HG03064 (cell line): ENCODE data around the gene RB1.
"Not testable (repeated sequence)": the region's sequence is repeated elsewhere in the genome, so short reads cannot be mapped to it uniquely, and the experiment has no call there.

Experiments
- ATAC-seq: cut with Tn5 transposase; IDR thresholded peaks from one replicate; pipeline ENCODE4 v1.9.1; 2021; ENCODE audit warnings: low read depth; ENCODE audit not compliant: unreplicated experiment

Gene RB1

DNA sequence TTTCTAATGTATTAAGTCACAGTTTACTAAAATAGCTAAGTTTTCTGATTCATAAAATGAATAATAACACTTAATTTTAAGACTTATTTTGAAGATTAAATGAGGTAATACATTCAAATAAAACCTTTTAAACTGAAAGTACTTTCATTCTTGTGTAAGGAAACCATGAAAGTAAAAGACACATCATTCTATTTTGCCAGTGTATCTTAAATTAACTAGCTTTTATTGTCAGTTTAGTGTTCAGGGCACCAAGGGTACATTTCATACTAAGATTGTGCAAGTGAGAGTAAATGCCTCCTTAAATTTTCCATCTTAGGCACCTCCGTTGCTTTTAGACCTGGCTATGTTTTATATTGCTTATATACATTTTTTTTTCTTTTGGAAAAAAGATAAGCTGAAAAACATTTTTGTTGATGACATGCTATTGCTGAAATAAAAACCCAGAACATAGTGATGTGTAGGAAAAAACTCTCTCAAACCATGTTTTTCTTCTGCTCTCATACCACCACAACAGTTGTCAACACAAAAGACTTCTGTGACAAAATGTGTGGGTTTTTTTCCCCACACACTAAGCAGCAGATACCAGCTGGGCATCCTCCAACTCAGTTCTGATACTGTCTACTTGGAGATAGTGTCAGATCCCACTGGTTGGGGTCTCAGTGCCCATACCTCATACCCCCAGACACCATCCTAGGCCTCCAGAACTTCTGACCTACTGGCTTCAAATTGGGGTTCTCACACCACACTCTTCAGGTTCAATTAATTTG is 140.1 kb downstream of the RB1 start:
- no peak for ATAC-seq

DNA sequence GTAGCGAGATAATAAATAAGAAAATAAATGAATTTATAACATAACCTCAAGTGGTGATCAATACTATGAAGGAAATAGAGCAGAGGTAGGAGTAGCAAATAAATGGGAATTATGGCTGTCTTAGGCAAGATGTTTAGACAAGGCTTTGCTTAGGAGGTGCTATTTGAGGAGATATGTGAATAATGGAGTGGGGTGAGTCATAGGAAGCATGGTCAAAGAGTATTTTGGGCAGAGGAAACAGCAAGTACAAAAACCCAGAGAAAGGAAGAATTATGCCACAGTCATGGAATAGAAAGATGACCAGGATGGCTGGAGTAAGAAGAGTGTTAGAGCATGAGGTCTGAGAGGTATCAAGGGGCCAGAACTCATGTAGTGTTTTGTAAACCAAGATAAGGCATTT is 142.9 kb downstream of the RB1 start:
- ATAC-seq, result no peak

DNA sequence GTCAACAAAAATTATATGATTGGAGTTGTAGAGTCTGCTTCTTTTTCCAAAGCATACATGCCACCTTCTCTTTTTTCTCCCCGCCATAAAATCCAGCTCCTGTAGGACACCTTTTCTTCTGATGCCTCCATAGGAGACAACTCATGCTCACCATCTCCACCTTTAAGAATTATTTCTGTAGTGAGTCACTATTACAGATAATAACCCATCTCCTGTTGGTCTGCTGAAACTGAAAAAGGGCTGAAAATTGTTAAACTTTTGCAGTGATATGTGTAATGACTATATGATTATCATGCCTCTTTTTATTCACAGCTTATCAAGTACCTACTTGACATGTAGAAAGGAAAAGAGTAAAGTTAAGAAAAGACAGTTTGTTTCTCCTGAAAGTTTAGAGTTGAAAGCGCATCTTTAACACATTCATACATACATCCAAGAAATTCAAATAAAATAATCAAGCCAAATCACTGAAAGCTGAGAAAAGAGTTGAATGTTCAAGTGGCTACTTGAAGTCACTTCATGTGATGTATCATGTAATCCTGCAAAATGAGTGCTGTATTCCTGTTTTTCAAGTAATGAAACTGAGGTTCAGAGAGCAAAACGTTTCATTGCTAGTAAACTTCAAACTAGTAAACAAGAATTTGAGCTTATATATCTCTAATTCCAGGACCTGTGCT is 144.9 kb downstream of the RB1 start:
- ATAC-seq, result no peak

DNA sequence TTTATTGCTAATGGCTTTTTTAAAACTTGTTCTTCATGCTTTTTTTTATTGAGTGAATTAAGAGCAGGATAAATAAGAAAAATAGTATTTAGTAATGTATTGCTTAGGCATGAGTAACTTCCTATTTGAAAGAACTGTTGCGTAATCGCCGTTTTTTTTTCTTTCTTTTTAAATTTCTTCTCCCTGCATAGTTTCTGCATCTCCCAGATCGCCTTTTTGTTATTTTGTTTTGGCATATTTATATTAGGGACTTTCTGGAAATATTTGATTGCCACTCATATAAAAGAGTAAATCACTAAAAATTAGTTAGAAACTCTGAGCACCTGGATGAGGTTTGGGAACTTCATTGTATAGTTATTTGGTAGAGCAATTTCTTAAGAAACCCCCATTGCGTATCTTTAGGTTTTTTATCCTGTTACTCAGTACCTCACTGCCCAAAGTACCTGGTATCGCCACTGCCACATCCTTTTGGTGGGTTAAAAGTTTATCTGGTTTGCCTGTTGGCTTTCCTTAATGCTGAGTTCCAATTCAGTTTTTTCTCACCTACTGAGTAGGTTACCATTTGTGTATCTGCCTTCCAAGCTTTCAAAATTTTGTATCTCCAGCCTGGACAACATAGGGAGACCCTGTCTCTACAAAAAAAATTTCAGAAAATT is 145.5 kb downstream of the RB1 start:
- no peak for ATAC-seq

DNA sequence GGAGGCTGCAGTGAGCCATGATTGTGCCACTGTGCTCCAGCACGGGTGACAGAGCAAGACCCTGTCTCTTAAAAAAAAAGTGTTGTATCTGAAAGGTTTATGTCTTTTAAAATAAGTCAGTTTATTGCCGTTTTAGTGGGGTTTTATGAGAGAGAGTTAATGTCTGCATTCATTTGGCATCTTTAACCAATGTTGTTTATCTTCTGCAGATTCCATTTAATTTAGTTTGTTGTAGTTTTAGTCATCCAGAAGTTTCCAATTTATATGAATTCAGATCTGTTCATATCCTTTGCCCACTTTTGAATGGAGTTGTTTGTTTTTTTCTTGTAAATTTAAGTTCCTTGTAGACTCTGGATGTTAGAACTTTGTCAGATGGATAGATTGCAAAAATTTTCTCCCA is 146.1 kb downstream of the RB1 start:
- ATAC-seq, result no peak

DNA sequence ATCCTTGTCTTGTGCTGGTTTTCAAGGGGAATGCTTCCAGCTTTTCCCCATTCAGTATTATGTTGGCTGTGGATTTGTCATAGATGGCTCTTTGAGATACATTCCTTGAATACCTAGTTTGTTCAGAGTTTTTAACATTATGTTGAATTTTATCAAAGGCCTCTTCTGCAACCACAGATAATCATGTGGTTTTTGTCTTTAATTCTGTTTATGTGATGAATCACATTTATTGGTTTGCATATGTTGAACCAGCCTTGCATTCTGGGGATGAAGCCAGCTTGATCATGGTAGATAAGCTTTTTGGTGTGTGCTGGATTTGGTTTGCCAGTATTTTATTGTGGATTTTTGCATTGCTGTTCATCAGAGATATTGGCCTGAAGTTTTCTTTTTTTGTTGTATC is 147.6 kb downstream of the RB1 start:
- not testable (repeated sequence) for ATAC-seq

DNA sequence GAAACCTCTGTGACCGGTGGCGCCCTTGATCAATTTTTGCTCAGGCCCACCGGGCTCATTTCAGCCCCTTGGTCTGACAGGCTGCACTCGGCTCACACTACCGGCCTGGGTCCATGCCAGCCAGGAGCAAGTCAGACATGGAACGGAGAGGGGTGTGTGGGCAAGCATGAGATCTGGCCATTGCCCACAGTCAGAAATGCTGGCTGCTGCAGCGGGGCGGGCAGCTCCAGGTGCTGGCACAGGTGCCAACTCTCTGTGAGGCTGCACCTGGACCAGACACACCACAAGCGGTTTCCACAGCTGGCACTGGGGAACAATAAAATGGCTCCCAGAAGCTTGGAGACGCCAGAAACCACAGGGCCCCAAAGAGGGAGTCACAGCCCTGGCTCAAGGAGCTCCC is 153.0 kb downstream of the RB1 start:
- ATAC-seq, result no peak

DNA sequence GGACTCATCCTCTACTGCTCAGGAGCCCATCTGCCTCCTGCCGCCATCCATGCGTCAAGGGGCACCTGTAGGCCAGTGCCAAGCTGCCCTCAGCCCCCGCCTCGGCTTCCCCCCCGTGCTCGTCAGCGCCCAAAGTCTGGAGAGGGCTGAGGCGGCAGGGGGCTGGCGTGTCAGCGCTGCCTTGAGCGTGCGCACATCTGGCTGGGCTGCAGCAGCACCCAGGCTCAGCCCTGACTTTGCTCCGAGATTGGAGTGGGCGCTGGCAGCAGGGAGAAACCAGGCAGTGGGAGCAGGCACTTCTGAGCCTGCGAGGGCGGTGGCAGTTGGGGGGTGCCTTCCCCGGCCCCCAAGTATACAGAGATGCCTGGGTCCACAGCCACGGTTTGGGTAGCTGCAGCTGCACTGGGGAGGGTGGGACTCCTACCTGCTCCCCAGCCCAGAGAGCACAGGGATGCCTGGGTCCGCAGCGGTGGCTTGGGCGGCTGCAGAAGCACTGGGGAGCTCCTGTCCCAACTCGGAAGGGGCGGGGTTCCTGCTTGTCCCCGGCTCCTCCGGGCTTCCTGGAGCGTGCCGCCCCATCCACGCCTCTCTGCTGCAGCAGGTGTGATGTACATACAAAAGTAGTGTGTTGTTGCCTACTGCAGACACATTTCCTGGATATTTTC is 154.2 kb downstream of the RB1 start:
- no peak for ATAC-seq

DNA sequence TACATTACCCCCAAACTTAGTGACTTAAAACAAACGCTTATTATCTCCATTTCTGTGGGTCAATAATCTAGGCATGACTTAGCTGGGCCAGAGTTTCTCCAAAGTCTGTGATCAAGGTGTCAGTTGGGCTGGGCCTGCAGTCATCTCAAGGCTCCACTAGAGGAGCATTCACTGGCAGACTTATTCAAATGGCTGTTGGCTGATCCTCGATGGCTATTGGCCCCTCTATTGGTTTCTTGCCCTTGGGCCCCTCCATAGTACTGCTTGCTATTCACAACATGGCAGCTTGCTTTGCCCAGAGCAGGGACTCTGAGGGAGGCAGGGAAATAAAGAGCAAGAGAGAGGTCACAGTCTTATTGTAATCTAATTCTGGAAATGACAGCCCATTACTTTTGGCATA is 171.7 kb downstream of the RB1 start:
- no peak for ATAC-seq

DNA sequence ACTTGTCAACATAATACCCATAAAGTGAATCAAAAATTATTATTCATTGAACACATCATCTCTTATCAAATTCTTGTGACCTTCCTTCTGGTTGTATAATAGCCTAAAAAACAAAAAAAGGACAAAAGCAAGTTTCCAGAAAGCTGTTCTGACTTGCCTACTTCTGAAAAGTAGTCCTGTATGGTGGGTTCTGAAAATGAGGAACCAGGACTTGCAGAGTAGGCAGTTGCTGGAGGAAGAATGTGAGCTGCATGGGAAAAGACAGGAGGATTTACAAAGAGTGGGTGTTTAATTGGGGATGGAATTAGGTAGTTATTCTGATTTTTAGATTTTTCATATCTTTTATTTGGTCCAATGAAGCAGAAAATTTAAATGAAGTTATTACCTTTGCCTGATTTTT is 172.7 kb downstream of the RB1 start:
- no peak for ATAC-seq

DNA sequence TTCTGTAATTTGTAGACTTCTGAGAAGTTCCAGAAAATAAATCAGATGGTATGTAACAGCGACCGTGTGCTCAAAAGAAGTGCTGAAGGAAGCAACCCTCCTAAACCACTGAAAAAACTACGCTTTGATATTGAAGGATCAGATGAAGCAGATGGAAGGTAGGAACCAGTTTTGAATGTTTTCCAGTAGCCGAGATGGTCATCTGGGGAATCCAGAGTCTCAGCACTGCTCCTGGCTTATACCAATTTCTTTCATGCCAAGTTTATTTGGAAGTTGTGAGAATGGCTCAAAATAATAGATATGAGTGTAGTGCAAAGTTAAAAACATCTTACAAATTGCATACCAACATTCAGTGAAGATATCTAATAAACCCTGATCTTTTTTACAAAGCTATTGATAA is 173.1 kb downstream of the RB1 start:
- ATAC-seq, result no peak

DNA sequence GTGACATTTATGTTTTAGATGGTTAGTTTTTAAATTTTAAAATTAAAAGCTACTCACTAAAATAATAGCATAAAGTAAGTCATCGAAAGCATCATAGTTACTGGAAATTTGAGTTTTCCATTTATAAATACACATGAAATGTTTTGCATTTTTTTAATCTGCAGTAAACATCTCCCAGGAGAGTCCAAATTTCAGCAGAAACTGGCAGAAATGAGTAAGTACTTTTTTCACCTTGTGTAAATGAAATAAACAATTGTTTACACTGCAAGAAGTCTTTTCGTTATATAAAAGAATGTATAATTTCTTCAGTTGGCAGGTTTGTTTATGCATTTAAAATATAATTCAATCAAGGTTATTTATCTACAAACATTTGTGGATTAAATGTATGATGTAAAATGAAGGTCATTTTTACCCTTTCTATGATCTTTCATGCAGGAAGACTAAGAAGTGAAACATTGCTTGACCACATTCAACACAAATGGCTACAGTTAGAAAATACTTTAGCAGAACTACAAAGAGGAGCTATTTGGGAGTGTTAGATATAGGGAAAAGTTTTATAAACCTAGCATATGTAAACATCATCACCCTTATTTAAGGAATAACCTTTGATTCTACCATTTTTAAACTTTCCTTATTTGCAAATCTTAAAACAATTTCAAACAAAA is 173.8 kb downstream of the RB1 start:
- ATAC-seq, result no peak

DNA sequence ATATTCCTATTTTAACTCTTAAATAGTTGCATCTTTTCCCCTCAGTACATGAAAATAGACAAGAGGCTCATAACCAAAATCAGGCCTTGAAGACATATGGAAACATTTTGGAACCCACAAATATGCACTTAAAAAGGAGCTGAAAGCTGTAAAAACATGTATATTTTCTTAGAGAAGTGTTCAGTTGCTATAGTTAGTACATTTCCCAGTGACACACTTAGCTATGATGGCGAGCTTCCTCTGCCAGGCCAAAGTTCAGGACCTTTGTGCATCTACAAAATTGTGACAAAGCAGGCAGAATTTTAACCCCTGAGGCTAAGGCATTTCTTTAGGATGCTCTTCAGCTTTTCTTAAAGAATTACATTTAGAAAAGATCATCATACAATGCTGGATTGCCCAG is 174.8 kb downstream of the RB1 start:
- no peak for ATAC-seq

DNA sequence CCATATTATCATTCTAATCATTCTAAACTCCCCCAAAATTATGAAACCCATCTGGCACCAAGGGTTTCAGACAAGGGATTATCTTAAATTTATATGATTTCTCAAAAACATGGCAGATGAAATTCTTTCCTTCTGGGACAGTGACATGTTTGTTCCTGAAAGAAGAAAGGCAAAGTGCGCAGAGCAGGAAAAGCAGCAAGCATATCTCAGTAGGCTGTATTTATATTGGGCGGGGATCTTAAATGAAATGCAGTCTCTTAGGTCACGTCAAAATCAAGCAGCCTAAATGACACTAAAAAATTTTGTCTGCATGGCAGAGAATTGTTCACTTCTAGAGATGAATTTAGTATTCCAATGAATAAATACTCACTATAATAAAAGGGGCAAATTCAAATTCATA is 180.0 kb downstream of the RB1 start:
- ATAC-seq, result no peak

DNA sequence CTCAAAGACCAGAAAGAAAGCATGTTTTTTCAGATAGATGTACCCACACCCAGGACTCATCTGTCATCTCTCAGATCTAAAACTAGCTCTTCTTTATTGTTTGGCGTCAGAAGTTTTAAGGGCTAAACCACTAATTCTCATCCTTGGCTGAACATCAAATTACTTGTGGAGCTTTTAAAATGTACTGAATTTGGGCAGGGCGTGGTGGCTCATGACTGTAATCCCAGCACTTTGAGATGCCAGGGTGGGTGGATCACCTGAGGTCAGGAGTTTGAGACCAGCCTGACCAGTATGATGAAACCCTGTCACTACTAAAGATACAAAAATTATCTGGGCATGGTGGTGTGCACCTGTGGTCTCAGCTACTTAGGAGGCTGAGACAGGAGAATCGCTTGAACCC is 181.9 kb downstream of the RB1 start:
- ATAC-seq, result no peak

DNA sequence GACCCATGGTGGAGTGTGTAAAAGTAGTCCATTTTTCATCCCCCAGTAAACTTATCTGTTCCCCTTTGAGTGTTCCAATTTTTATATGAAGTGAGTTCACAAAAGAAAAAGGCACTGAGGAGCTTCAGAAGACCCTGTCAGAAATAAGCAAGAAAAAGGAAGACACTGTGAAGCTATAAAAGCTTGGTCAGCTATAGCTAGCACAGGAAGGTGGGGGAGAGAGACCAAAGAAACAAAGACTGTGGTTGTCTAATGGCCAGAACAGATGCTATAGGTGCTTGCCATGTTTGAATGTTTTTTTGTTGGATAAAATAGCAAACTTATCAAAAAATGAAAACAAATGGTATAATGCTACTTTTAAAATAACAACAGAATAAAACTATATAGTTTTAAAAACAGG is 182.8 kb downstream of the RB1 start:
- no peak for ATAC-seq

DNA sequence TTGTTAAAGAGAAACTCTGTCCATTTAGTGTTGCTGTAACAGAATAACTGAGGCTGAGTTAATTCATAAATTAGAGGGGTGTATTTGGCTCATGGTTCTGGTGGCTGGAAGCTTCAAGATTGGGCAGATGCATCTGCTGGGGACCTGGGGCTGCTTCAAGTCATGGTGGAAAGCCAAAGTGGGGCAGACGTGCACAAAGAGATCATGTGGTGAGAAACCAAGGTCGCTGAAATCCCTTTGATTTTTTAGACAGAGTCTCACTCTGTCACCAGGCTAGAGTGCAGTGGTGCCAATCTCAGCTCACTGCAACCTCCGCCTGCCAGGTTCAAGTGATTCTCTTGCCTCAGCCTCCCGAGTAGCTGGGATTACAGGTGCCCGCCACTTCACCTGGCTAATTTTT is 183.3 kb downstream of the RB1 start:
- no peak for ATAC-seq

DNA sequence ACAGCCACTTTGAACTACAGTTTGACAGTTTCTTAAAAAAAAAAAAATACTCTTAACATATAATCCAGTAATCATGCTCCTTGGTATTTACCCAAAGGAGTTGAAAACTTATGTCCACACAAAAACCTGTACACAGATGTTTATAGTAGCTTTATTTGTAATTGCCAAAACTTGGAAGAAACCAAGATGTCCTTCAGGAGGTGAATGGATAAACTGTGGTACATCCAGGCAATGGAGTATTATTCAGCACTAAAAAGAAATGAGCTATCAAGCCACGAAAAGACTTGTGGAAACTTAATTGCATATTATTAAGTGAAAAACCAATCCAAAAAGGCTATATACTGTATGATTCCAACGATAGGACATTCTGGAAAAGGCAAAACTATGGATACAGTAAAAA is 184.4 kb downstream of the RB1 start:
- no peak for ATAC-seq

DNA sequence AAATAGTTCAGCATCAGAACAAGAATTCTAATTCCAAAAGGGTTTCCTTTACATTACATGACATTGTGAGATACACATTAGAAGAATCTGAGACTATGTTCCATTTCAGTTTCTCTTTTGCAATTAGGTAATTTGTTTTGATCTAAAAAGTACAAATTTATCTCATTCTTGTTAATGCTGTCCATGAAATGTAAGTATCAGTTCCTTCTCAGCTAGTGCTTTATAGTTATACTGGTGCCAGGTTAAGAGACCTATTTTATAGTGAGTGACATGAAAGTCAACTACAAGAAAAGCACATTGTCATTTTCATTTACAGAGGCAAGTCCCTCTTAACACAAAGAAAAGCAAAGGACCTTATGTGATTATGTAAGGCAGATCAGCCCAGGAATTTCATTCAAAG is 185.4 kb downstream of the RB1 start:
- ATAC-seq, result no peak

DNA sequence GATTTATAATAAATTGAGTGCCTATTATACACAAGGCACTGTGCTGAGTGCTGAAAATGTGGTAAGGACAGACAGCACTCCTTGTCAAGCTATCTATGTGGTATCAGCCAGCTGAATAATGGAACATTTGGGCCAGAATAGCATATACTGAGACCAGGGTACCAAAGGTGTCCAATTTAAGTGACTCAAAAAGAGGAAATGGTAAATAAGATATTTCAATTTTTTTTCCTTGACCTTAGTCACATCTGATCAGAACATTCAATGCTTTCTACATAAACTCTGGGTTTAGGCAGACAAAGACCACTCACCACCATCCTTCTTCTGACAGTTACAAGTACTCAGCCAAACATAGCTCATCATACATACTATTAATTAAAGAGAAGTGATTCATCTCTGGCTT is 186.1 kb downstream of the RB1 start:
- ATAC-seq, result no peak

DNA sequence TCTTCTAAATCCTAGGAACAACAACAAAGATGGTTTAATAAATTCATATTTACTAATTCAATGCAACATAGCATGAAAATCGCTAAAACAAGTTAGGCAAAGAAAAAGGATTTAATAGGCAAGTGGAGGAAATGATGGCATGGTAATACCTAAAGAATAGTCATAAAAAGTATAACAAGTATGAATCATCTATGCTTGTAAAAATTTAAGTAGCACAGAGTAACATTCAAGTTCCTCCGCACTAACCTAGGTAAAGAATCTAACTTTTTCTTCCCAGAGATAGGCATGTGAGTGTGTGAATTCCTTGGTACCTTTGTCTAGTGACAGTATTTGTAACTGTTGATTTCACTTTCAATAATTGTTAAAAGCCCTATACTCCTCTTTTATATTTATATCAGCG is 186.7 kb downstream of the RB1 start:
- no peak for ATAC-seq
